Stomach (tissue), 19 donors: ENCODE measurements around the gene IDH2. TPM values are rescaled to one million over a fixed set of nuclear protein-coding genes. Genes with fewer than 3 reads are reported as not detected.
"Not testable (repeated sequence)": the region's sequence is repeated elsewhere in the genome, so short reads cannot be mapped to it uniquely, and the experiment has no call there.

Source experiments
- DNase-seq, 2 donors: peaks; one replicate each; pipeline versions ENCODE4 v3.0.0 to v3.0.0-alpha.2; 2013 to 2019
- H3K27ac ChIP-seq, 5 donors: fragments of 200-600 bp in 4 of 5; sonication (generic) in 4 of 5; one replicate each; pipeline ENCODE4 v1.5.1; 2013 to 2019; ENCODE audit warnings: mild to moderate bottlenecking in 1 of 5, moderate library complexity in 1 of 5
- H3K27me3 ChIP-seq, 3 donors: fragments of 200-600 bp; sonication (generic); one replicate each; pipeline ENCODE4 v1.5.1; 2017 to 2019; ENCODE audit warnings: mixed run types in 1 of 3
- H3K36me3 ChIP-seq, 4 donors: fragments of 200-600 bp; sonication (generic); 1 replicate in 3 of 4; 2 replicates in 1 of 4; pipeline ENCODE4 v1.5.1; 2016 to 2019
- H3K4me1 ChIP-seq, 4 donors: fragments of 200-600 bp; sonication (generic); one replicate each; pipeline ENCODE4 v1.5.1; 2016 to 2019
- H3K4me3 ChIP-seq, 4 donors: fragments of 200-600 bp; sonication (generic) in 3 of 4; one replicate each; pipeline ENCODE4 v1.5.1; 2016 to 2019; ENCODE audit warnings: mild to moderate bottlenecking in 1 of 4
- H3K9me3 ChIP-seq, 4 donors: fragments of 200-600 bp; sonication (generic); one replicate each; pipeline ENCODE4 v1.5.1; 2016 to 2019
- EP300 ChIP-seq: sonication (generic); formaldehyde crosslinking; IDR thresholded peaks from one replicate; pipeline ENCODE4 v1.6.1; 2017; ENCODE audit warnings: antibody characterized with exemption
- POLR2A ChIP-seq, 4 donors: fragments of 450-650 bp; IDR thresholded peaks; one replicate each; pipeline ENCODE4 v1.6.1; 2016; ENCODE audit warnings: antibody characterized with exemption in 4 of 4, control low read depth in 2 of 4, mild to moderate bottlenecking in 1 of 4, moderate library complexity in 1 of 4
- POLR2AphosphoS5 ChIP-seq, 3 donors: sonication (generic); formaldehyde crosslinking; IDR thresholded peaks; one replicate each; pipeline ENCODE4 v1.6.1; 2016; ENCODE audit warnings: antibody characterized with exemption in 3 of 3
- WGBS, 5 donors: extraction: QIAGEN DNeasy Blood & Tissue Kit in 3 of 5; methylation state at CpG; one replicate each; pipeline versions ENCODE4 v1.1.5 to v1.1.7; 2013 to 2018; 5-methylcytosine and 5-hydroxymethylcytosine counted together
- intact Hi-C: fragments of 100-400 bp; cut with DNase I; formaldehyde crosslinking; loops from one replicate; pipeline ENCODE4 v1.15.1; 2023; ENCODE audit warnings: low total_unique reads
- long read RNA-seq, 10 donors: transcript quantifications; one replicate each; lab custom pipeline, GENCODE V29; 2026
- polyA plus RNA-seq, 3 donors: library from polyadenylated mRNA; stranded (reverse); fragments of 200-250 nt; gene quantifications; one replicate each; pipeline ENCODE4 v1.2.3, GENCODE V29; 2013
- total RNA-seq, 5 donors: library from RNA; depleted of rRNA; stranded (reverse); fragments of >200 nt; gene quantifications; one replicate each; pipeline versions ENCODE4 v1.1.0 to v1.2.3, GENCODE V29; 2014 to 2016
- TF ChIP-seq, protein P1 (sequence below), 7 experiments: fragments of 450-650 bp in 4 of 7; fragments of 200-600 bp in 3 of 7; sonication (generic) in 3 of 7; IDR thresholded peaks; one replicate each; pipeline ENCODE4 v1.5.1; 2016 to 2019; ENCODE audit warnings: antibody characterized with exemption in 7 of 7, control low read depth in 2 of 7, mild to moderate bottlenecking in 1 of 7
- donor health status: healthy with polysubstance abuse.
- donor health status: Bipolar disorder and iron deficiency.
- donor health status: healthy.

The IDH2 gene
- 100 to 1,000 TPM in 3 of 5 donors, 10 to 100 TPM in 2; 12.3 to 186 (median 125) TPM for total RNA-seq
- 100 to 1,000 TPM; 109 to 149 (median 109) TPM for polyA plus RNA-seq
- long read RNA-seq, donor 1, transcript IDH2-201 (11 exons, 2,694 nt) = major isoform, 15 of 16 reads
- long read RNA-seq, donor 1, partial matches to known transcripts = 0 of 16 reads
- long read RNA-seq, donor 1, other reads (novel, unspliced or antisense) = 0 of 16 reads
- long read RNA-seq, donor 2, transcript IDH2-201 (11 exons, 2,694 nt) = major isoform, 27 of 27 reads
- long read RNA-seq, donor 2, partial matches to known transcripts = 0 of 27 reads
- long read RNA-seq, donor 2, other reads (novel, unspliced or antisense) = 0 of 27 reads
- long read RNA-seq, donor 3, transcript IDH2-201 (11 exons, 2,694 nt) = major isoform, 40 of 41 reads
- long read RNA-seq, donor 3, partial matches to known transcripts = 0 of 41 reads
- long read RNA-seq, donor 3, other reads (novel, unspliced or antisense) = 0 of 41 reads
- long read RNA-seq, donor 4, partial matches to known transcripts = 0 of 4 reads
- long read RNA-seq, donor 4, other reads (novel, unspliced or antisense) = 0 of 4 reads
- long read RNA-seq, donor 5, transcript IDH2-201 (11 exons, 2,694 nt) = major isoform, 37 of 57 reads
- long read RNA-seq, donor 5, partial matches to known transcripts = 20 of 57 reads
- long read RNA-seq, donor 5, other reads (novel, unspliced or antisense) = 0 of 57 reads
- long read RNA-seq, donor 6, transcript IDH2-201 (11 exons, 2,694 nt) = major isoform, 116 of 154 reads
- long read RNA-seq, donor 6, partial matches to known transcripts = 37 of 154 reads
- long read RNA-seq, donor 6, other reads (novel, unspliced or antisense) = 0 of 154 reads
- long read RNA-seq, donor 7, transcript IDH2-201 (11 exons, 2,694 nt) = major isoform, 42 of 51 reads
- long read RNA-seq, donor 7, partial matches to known transcripts = 6 of 51 reads
- long read RNA-seq, donor 7, other reads (novel, unspliced or antisense) = 0 of 51 reads
- long read RNA-seq, donor 8, transcript IDH2-201 (11 exons, 2,694 nt) = major isoform, 60 of 65 reads
- long read RNA-seq, donor 8, partial matches to known transcripts = 5 of 65 reads
- long read RNA-seq, donor 8, other reads (novel, unspliced or antisense) = 0 of 65 reads
- long read RNA-seq, donor 9, transcript IDH2-201 (11 exons, 2,694 nt) = major isoform, 37 of 53 reads
- long read RNA-seq, donor 9, partial matches to known transcripts = 16 of 53 reads
- long read RNA-seq, donor 9, other reads (novel, unspliced or antisense) = 0 of 53 reads
- long read RNA-seq, donor 10, transcript IDH2-201 (11 exons, 2,694 nt) = major isoform, 10 of 12 reads
- long read RNA-seq, donor 10, partial matches to known transcripts = 0 of 12 reads
- long read RNA-seq, donor 10, other reads (novel, unspliced or antisense) = 0 of 12 reads

DNA sequence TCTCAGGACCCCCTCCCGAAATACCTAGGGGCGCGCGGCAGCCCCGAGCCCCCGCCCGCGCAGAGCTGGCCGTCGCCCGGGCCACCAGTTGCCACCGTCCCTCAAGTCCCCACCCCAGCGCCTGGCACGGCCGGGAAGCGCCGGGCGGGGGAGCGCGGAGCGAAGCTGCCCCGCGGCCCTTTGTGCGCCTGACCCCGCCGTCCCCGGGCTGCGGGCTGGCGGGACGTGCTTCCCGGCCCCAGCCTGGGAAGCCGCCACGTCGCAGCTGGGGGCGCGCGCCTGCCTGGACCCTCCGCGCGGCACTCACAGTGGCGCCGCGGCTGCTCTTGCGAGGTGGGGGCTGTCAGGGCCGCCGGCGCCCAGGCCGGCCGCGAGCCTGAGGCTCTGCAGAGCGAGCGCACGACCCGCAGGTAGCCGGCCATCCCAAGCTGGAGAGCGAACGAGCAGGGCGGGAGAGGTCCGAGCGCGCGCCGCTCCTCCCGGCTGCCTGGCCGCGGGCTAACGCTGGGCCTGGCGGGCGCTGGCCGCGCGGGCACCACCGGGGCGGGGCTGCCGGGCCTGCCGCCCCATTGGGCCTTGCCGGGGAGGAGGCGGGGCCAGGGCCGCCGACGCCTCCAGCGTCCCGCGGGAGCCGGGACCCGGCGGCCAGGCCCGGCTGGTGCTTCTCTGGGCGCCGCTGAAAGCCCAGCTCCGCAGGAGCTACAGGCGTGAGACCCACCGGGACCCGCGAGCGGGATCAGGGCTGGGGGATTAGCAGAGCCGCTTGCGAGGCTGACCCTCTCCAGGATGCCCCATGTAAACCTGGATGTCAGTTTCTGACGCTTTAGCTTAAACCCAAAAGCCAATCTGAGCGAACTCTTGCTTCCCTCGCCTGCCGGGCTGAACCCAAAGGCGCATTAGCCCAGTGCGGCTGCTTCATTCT is at the start of gene IDH2:
Gene IDH2, minus strand, starts transcription at position 500 of the 922 bp plus-strand sequence. Its CDS starts 78 bp downstream, at position 422.
- Histone ChIP-seq H3K4me1 (peaks cover 51 to 83% (median 60%) of the 10 kb centered on the region in 4 donors), H3K9me3 (no peaks in the 10 kb centered on the region), H3K27ac (peak within 1 kb of the TSS; percentile 96 to 99 (median 98)), H3K27me3 (no peaks in the 10 kb centered on the region), H3K36me3 (no peaks in the 10 kb centered on the region), H3K4me3 (peak within 1 kb of the TSS; percentile 80 to 94 (median 86))
- intact Hi-C loops = no loop called here
- TF ChIP-seq, protein P1, sequence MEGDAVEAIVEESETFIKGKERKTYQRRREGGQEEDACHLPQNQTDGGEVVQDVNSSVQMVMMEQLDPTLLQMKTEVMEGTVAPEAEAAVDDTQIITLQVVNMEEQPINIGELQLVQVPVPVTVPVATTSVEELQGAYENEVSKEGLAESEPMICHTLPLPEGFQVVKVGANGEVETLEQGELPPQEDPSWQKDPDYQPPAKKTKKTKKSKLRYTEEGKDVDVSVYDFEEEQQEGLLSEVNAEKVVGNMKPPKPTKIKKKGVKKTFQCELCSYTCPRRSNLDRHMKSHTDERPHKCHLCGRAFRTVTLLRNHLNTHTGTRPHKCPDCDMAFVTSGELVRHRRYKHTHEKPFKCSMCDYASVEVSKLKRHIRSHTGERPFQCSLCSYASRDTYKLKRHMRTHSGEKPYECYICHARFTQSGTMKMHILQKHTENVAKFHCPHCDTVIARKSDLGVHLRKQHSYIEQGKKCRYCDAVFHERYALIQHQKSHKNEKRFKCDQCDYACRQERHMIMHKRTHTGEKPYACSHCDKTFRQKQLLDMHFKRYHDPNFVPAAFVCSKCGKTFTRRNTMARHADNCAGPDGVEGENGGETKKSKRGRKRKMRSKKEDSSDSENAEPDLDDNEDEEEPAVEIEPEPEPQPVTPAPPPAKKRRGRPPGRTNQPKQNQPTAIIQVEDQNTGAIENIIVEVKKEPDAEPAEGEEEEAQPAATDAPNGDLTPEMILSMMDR (IDR thresholded peaks at IDR 0.05) = no peak
- TF ChIP-seq POLR2A (IDR thresholded peaks at IDR 0.05) (no peak), POLR2AphosphoS5 (IDR thresholded peaks at IDR 0.05) (peak; percentile 58 to 93 (median 86)), EP300 (no peak)
- WGBS, 5 donors = 0 to 1% (median 0%) methylated on average over 27 to 104 of the region's 104 CpGs
- DNase-seq = peak; percentile 88 to 96

DNA sequence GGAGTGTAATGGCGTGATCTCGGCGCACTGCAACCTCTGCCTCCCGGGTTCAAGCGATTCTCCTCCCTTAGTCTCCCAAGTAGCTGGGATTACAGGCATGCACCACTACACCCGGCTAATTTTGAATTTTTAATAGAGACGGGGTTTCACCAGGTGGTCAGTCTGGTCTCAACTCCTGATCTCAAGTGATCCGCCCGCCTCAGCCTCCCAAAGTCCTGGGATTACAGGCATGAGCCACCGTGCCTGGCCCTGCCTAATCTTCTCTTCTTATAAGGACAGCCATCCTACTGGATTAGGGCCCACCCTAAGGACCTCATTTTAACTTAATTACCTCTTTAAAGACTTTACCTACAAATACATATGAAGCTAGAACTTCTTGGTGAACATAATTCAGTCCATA is 48.3 kb upstream of the IDH2 start:
- H3K27ac ChIP-seq = not testable (repeated sequence)
- intact Hi-C loops = loop anchor here (5.0 kb wide), 1 partner anchor 72 kb away; no protein-coding TSS in a partner anchor

DNA sequence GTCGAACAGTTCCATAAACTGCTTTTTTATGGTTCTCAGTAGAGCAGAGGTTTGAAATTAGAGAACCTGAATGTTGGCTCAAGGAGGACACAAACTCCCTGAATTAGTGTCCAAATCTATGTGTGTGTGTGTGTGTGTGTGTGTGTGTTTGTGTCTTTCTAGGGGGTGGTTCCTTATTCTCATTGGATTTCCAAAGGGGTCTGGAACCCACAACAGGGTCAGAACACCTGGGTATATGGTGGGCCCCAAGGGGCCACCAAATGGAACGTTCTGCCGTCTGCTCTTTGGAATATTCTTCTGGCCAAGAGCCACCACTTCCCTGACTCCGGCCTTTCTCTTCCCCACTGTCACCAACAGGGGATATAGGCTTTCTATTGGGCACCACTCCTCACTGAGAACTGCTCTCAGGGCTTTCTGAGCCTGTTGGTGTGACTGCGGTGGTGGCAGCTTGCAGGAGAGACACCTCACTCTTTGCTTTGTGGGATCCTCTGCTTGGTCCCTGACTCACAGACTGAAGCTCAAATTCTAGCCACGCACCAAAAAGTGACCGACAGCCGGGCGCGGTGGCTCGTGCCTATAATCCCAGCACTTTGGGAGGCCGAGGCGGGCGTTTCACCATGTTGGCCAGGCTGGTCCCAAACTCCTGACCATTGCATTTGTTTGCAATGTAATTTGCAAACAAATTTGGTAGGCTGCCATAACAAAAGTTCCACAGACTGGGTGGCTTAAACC is 47.5 kb upstream of the IDH2 start:
- DNase-seq = no peak
- peaks cover 3 to 31% (median 24%) of the 10 kb centered on the region in 4 donors for H3K4me1 ChIP-seq
- H3K9me3 ChIP-seq = no peaks in the 10 kb centered on the region
- no peaks in the 10 kb centered on the region for H3K27me3 ChIP-seq
- TF ChIP-seq, protein P1 (IDR thresholded peaks at IDR 0.05) = no peak
- TF ChIP-seq EP300 (no peak), POLR2A (IDR thresholded peaks at IDR 0.05) (no peak), POLR2AphosphoS5 (IDR thresholded peaks at IDR 0.05) (no peak)
- H3K36me3 ChIP-seq = no peaks in the 10 kb centered on the region
- 77 to 88% (median 82%) methylated on average over 14 of the region's 14 CpGs for WGBS, 5 donors
- no peak overlapping the region for H3K4me3 ChIP-seq
- H3K27ac ChIP-seq = peak overlapping the region; percentile 35 to 76 (median 48)
- intact Hi-C loops = loop anchor here (5.0 kb wide), 1 partner anchor 73 kb away; no protein-coding TSS in a partner anchor

More for the DNA sequence above, 48.3 kb upstream of the IDH2 start:
- not testable (repeated sequence) for DNase-seq, H3K4me3 ChIP-seq, H3K36me3 ChIP-seq, H3K9me3 ChIP-seq, H3K27me3 ChIP-seq
- WGBS, 5 donors = 95 to 96% (median 95%) methylated on average over 10 of the region's 10 CpGs
- H3K4me1 ChIP-seq = peaks cover 3 to 31% (median 24%) of the 10 kb centered on the region in 4 donors

DNA sequence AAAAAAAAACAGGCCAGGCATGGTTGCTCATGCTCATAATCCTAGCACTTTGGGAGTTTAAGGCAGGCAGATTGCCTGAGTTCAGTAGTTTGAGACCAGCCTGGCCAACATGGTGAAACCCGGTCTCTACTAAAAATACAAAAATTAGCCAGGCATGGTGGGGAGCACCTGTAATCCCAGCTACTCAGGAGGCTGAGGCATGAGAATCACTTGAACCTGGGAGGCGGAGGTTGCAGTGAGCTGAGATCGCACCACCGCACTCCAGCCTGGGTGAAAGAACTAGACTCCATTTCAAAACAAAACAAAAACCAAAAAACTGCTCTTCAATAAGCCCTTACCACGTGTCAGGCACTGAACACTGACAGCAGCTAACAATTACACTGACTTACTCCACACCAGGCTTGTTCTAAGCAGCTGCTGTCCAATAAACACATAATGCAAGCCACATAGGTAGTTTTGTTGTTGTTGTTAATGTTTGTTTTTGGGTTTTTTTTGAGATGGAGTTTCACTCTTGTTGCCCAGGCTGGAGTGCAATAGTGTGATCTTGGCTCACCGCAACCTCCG is 44.0 kb upstream of the IDH2 start:
- H3K9me3 ChIP-seq, H3K4me3 ChIP-seq, H3K27me3 ChIP-seq, H3K27ac ChIP-seq, DNase-seq, H3K36me3 ChIP-seq, intact Hi-C loops: not testable (repeated sequence)
- H3K4me1 ChIP-seq = peaks cover 6 to 27% (median 22%) of the 10 kb centered on the region in 4 donors
- 86 to 95% (median 93%) methylated on average over 7 of the region's 7 CpGs for WGBS, 5 donors
